AG09319 (cell line): ENCODE measurements around the gene SPAG5.
"Not testable (repeated sequence)": the region's sequence is repeated elsewhere in the genome, so short reads cannot be mapped to it uniquely, and the experiment has no call there.

Experiments
- DNase-seq: peaks from one replicate; pipeline ENCODE4 v3.0.0-alpha.2; 2010; ENCODE audit warnings: low read depth; ENCODE audit errors: extremely low read depth
- CTCF ChIP-seq: IDR thresholded peaks from 2 replicates; pipeline ENCODE4 v1.5.1; 2011; ENCODE audit warnings: low read depth, mild to moderate bottlenecking, inconsistent platforms, low read length, moderate library complexity

Gene SPAG5

GRCh38 chr17:28580959-28581358 is 17.9 kb downstream of the SPAG5 start:
- TF ChIP-seq CTCF: no peak
- no peak for DNase-seq

GRCh38 chr17:28579526-28579925 is 19.3 kb downstream of the SPAG5 start:
- no peak for TF ChIP-seq CTCF
- no peak for DNase-seq

DNA sequence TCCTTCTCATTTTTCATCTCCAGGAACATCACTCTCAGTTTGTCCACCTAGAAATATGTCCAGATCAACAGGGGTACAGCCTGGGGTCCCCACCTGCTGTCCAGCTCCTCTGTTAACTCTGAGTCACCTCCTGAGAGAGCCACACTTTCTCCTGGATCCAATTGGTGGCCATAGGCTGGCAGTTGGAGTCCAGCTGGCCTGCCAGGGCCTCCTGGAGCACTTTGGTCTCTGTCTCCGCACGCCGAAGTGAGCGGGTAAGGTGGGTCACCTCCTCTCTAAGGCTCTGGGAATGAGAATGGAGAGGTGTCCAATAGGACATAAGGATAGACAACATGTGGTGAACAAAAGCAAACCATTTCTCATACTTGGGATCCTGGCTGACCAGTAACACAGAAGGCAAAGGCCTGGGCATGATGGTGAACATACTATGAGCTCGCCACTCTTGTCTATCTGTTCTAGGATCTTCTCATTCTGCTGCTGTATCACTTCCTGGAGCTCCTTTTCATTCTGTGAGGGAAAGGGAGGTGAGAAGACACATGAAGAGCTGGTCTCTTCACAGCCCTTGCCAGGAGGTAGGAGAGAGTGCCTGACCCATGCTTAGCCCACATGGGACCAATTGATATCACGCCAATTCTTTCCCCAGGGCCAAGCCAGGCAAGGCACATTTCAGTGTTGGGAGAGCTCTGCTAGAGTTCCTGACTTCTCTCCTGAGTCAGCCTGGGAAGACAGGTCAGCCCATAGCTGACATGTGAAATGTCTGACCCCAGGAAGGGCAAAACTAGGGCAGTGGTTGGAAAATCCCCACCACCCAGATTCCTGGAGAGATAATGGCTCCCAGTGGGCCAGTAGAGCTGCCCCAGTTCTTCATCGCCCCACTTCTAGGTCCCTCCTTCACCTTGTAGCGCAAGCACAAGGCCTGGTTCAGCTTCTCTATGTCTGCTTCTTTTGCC is 20.3 kb downstream of the SPAG5 start:
- no peak for DNase-seq
- TF ChIP-seq CTCF: no peak

DNA sequence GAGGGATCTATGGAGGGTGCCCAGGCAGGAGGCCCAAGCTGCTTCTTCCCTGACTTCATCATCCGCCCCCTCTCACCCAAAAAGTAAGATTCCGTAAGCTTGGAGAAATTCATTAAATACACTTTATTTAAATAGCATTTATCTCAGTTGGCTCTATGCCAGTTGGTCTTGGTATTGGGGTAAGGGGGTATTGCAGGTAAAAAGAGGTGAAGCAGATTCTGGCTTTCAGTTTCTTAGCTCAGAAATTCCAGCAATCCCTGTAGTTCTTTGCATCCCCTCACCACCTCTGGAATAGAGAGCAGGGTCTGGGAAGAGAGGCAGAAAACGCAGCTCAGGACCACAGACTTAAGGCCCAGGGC is 21.4 kb downstream of the SPAG5 start:
- no peak for TF ChIP-seq CTCF
- DNase-seq: no peak

DNA sequence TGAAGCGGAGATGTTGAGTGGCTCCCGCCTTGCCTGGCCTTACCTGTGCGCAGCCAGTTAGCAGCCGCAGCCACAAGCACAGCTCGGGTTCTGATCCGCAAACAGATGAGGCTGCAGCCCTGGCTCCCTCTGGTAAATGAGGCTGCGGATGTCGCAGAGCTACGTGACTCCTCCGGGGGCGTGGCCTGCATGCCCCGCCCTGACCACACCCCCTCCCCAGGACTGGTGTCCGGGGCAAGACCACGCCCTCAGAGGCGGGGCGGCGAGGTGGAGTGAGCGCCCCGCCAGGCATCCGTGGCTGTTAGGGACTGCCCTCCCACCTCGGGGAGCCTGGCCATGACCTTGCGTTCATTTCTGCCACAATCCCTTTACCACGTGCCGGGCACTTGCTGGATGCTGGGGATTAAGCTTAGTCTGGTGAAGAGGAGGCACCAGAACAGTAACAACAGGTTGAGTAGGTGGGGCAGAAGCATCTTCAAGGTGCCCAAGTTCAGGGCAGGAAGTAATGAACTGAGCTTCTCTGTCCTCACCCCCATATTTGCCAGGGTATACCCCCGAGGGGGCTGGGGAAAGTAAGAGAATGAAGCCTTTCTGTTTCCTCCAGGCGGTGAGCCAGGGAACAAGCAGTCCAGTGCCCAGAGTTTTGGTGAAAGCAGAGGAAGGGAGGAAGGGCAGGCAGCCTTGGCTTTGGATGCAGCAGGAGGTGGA is 21.9 kb downstream of the SPAG5 start, which contains the start of gene ALDOC:
TSS of gene ALDOC (minus strand) at position 138 of the 708 bp plus-strand sequence. CDS start 1,363 bp downstream, outside the sequence.
- peak; percentile 71 for DNase-seq
- no peak for TF ChIP-seq CTCF

DNA sequence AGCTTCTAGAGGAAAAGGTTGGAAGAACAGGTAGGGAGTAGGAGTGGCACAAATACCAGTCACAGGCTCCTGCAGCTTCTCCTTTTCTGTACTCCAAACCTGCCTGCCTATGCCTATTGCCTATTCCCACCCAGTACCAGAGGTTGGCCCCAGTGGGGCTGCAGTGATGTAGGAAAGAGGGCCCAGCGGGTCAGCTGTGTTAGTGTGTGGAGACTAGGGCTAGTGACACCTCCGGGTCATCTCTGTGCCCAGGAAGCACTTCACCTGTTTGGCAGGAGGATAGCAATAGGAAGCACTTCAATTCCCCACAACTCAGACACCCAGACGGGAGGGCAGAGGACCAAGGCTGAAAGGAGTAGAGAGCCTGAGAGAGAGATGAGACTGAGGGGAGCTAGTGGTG is 22.8 kb downstream of the SPAG5 start:
- not testable (repeated sequence) for DNase-seq

DNA sequence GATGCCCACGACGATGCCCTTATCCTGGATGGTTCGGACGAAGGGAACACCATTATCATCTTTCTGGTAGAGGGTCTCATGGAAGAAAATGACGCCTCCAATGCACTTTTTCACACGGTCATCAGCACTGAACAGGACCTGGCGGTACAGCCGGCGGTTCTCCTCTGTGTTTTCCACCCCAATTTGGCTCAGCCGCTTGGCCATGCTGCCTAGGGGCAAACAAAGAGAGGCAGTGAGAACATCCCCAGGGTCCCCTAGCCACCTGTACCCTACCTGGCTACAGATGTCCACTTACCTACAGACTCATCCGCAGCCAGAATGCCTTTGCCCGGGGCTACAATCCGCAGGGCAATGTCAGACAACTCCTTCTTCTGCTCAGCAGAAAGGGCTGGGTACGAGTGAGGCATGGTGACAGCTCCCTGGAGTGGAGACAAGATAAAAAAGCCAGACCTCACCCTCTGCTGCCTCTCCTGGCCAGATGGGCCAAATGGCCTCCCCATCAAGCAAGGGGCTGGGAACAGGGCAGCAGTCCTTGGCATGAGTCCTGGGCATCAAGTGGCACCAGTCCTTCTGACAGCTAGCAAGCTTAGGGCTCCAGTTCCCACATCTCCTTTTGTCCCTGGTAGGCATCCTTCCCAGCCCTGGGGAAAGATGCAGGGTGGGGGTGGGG is 23.6 kb downstream of the SPAG5 start:
- no peak for DNase-seq
- no peak for TF ChIP-seq CTCF
